Measurements from ENCODE around the gene MID2.
"Not testable (repeated sequence)": the region's sequence is repeated elsewhere in the genome, so short reads cannot be mapped to it uniquely, and the experiment has no call there.

Gene MID2

DNA sequence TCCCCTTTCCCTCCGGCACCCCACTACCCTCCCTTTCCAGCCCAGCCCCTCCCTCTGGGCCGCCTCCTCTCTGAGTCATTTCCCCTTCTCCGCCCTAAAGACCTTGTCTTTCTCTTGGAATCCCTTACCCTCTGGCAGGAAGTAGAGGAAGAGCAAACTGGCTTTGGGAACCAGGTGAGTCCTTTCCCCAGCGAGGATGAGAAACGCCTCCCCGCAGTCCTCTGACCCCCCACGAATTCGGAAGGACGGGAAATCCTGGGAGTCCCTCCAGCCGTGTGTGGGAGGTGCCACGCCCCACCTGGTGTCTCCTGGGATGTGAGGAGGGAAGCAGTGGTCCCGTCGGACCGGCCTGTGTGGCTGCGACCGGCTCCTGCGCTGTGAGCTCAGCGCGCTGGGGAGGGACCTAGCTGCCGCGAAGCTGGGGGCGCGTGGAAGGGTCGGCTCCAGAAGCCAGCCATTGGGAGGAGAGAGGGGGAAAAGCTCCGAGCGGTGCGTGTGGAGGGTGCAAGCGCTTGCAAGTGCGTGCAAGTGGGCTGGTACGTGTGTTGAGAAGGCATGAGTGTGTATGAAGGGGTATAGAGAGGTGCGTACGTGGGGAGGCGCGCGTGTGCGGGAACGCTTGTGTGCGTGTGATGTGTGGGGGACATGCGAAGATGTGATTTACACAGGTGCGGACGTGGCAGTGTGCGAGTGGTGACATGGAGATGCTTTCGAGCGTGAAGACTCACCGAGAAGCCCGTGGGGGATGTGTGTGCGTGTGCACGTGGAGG, 110.2 kb downstream of the MID2 start:
- DNase-seq (ENCODE audit: extremely low read depth in 1 of 2, low read depth in 1 of 2) = no peak

DNA sequence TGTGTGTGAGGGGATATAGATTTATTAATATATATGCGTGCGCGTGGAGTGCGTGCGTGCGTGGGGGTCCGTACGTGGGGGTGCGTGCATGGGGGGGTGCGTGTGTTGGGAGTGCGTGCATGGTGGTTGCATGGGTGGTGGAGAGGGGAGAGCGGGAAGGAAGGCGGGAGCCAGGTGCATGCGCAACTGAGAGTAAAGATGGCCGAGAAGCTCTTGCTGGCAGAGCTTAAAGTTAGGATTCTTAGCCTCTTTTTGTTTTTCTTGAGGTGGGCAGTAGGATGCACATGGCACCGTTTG, 110.7 kb downstream of the MID2 start:
- no peak for DNase-seq (ENCODE audit: extremely low read depth in 1 of 2, low read depth in 1 of 2)

- no peak for DNase-seq (ENCODE audit: extremely low read depth in 1 of 2, low read depth in 1 of 2)
Observed at GRCh38 chrX:107940095-107940494, 114.4 kb downstream of the MID2 start.

GRCh38 chrX:107955337-107955736, 129.7 kb downstream of the MID2 start:
- not testable (repeated sequence) for DNase-seq (ENCODE audit: extremely low read depth in 1 of 2, low read depth in 1 of 2)

DNA sequence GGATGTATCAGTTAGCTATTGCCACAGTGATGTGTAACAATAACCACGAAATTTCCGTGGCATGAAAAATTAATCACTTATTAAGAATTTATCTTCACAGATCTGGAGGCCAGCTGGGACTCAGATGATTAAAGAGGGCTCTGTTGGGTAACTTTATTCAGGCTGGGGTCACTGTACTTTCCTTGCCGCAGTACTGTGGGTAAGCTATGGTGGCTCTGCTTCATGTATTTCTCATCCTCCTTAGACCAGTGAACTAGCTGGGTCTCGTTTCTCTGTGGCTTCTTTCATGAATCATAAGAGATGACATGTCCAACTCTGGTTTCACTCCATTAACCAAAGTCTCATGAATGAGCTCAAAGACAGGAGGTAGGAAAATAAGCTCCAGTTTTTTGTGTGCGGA, 143.0 kb downstream of the MID2 start:
- DNase-seq (ENCODE audit: extremely low read depth in 1 of 2, low read depth in 1 of 2) = no peak

DNA sequence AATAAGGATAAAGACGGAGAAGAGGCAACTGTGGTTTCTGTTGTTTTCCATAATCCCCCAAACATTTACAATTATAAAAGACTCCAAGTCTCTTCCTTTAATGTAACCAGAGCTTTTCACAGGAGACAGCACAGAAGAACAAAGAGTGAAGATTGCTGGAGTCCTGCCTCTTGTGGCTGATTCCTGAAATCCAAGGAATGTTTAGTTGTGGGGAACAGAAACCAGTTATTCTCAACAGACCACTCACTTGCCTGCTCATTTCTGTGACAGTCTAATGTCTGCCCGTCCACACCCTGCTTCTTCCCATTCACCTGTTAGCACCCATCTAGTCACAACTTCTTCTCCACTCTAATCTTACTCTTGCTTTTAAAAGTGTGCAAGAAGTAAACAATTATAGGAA, 144.4 kb downstream of the MID2 start:
- no peak for DNase-seq (ENCODE audit: extremely low read depth in 1 of 2, low read depth in 1 of 2)

DNA sequence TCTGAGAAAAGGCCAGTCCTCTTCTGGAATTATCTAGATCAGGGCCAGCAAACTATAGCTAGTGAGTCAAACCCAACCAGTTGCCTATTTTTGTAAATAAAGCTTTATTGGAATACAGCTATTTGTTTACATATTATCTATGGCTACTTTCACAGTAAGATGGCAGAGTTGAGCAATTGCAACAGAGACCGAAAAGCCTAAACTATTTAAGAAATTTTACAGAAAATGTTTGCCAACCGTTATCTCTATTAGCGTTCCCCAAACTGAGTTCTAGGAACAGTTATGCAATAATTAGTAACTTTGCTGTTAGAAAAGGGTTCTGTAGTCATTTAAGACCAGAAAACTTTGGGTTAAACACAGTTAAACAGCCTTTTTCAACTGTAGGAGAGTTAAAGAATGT, 146.0 kb downstream of the MID2 start:
- DNase-seq (ENCODE audit: extremely low read depth in 1 of 2, low read depth in 1 of 2) = no peak
